Measurements from ENCODE around the gene ANKK1.

DNA sequence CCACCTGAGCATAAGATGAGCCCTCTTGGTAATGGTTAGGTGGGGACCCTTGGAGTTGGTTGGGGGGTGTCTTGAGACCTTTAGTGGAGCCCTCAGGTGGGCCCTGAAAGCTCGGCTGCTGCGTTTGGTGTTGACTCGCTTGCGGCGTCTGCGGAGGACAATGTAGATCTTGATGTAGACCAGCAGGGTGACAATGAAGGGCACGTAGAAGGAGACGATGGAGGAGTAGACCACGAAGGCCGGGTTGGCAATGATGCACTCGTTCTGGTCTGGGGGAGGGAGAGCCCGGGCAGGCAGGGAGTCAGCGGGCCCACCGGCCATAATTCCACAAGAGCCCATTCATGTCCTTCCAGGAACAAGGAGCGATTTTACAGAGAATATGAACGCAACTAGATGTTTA is 27.8 kb downstream of the ANKK1 start:
- TF ChIP-seq, protein P1, sequence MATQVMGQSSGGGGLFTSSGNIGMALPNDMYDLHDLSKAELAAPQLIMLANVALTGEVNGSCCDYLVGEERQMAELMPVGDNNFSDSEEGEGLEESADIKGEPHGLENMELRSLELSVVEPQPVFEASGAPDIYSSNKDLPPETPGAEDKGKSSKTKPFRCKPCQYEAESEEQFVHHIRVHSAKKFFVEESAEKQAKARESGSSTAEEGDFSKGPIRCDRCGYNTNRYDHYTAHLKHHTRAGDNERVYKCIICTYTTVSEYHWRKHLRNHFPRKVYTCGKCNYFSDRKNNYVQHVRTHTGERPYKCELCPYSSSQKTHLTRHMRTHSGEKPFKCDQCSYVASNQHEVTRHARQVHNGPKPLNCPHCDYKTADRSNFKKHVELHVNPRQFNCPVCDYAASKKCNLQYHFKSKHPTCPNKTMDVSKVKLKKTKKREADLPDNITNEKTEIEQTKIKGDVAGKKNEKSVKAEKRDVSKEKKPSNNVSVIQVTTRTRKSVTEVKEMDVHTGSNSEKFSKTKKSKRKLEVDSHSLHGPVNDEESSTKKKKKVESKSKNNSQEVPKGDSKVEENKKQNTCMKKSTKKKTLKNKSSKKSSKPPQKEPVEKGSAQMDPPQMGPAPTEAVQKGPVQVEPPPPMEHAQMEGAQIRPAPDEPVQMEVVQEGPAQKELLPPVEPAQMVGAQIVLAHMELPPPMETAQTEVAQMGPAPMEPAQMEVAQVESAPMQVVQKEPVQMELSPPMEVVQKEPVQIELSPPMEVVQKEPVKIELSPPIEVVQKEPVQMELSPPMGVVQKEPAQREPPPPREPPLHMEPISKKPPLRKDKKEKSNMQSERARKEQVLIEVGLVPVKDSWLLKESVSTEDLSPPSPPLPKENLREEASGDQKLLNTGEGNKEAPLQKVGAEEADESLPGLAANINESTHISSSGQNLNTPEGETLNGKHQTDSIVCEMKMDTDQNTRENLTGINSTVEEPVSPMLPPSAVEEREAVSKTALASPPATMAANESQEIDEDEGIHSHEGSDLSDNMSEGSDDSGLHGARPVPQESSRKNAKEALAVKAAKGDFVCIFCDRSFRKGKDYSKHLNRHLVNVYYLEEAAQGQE (tag by site-specific recombination; IDR thresholded peaks at IDR 0.05): no peak
- no peak for TF ChIP-seq ZNF548 (tag by site-specific recombination; IDR thresholded peaks at IDR 0.05)
- TF ChIP-seq, protein P2, sequence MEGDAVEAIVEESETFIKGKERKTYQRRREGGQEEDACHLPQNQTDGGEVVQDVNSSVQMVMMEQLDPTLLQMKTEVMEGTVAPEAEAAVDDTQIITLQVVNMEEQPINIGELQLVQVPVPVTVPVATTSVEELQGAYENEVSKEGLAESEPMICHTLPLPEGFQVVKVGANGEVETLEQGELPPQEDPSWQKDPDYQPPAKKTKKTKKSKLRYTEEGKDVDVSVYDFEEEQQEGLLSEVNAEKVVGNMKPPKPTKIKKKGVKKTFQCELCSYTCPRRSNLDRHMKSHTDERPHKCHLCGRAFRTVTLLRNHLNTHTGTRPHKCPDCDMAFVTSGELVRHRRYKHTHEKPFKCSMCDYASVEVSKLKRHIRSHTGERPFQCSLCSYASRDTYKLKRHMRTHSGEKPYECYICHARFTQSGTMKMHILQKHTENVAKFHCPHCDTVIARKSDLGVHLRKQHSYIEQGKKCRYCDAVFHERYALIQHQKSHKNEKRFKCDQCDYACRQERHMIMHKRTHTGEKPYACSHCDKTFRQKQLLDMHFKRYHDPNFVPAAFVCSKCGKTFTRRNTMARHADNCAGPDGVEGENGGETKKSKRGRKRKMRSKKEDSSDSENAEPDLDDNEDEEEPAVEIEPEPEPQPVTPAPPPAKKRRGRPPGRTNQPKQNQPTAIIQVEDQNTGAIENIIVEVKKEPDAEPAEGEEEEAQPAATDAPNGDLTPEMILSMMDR (tag by site-specific recombination; IDR thresholded peaks at IDR 0.05): no peak

All from HEK293 (cell line).